Kidney (tissue), 14 donors: ENCODE data around the gene C1R. TPM values are rescaled to one million over a fixed set of nuclear protein-coding genes. Genes with fewer than 3 reads are reported as not detected.

Experiments
- DNase-seq, 5 donors: peaks; one replicate each; pipeline ENCODE4 v3.0.0-alpha.2; 2013 to 2020
- FAIRE-seq: peaks from 2 replicates; lab custom pipeline; 2012; peaks lifted over from hg19 to GRCh38; lab: Jason Lieb, UNC
- H3K27ac ChIP-seq, 2 donors: one replicate each; pipeline ENCODE4 v1.7.0; 2013; ENCODE audit warnings: low read depth in 2 of 2, low read length in 2 of 2, inconsistent platforms in 1 of 2
- H3K27me3 ChIP-seq: one replicate; pipeline ENCODE4 v1.7.1; 2013; ENCODE audit warnings: low read length, inconsistent platforms; ENCODE audit not compliant: control insufficient read depth, insufficient read depth
- H3K36me3 ChIP-seq, 3 donors: one replicate each; pipeline versions ENCODE4 v1.7.0 to v1.7.1; 2013; ENCODE audit warnings: low read length in 3 of 3, control low read depth in 1 of 3, inconsistent platforms in 1 of 3; ENCODE audit not compliant: insufficient read depth in 3 of 3, control insufficient read depth in 2 of 3
- H3K4me1 ChIP-seq, 3 donors: one replicate each; pipeline versions ENCODE4 v1.7.0 to v1.7.1; 2013; ENCODE audit warnings: low read length in 3 of 3, inconsistent platforms in 1 of 3, low read depth in 1 of 3; ENCODE audit not compliant: control insufficient read depth in 2 of 3, insufficient read depth in 2 of 3
- H3K4me3 ChIP-seq, 3 donors: one replicate each; pipeline versions ENCODE4 v1.7.0 to v1.8.1; 2013; ENCODE audit warnings: low read length in 3 of 3, control low read depth in 1 of 3, inconsistent platforms in 1 of 3
- H3K9ac ChIP-seq, 3 donors: one replicate each; pipeline versions ENCODE4 v1.7.0 to v1.7.1; 2013; ENCODE audit warnings: low read length in 3 of 3, control low read depth in 1 of 3, inconsistent platforms in 1 of 3
- H3K9me3 ChIP-seq, 3 donors: one replicate each; pipeline versions ENCODE4 v1.7.0 to v1.7.1; 2013; ENCODE audit warnings: low read length in 3 of 3, control low read depth in 1 of 3, inconsistent platforms in 1 of 3; ENCODE audit not compliant: control insufficient read depth in 2 of 3, insufficient read depth in 1 of 3
- intact Hi-C: fragments of 100-400 bp; cut with DNase I; formaldehyde crosslinking; loops from one replicate; pipeline ENCODE4 v1.11.1; 2022
- polyA plus RNA-seq: library from polyadenylated mRNA; stranded (reverse); fragments of 350-450 nt; fragmentation: Illumina TruSeq; extraction: RNeasy Lipid Tissue Mini Kit (QIAGEN cat#74804); gene quantifications from one replicate; pipeline ENCODE4 v1.2.3, GENCODE V29; 2014; ENCODE audit warnings: low read depth, low replicate concordance; ENCODE audit not compliant: insufficient read depth
- total RNA-seq: library from RNA; stranded (reverse); fragmentation: NEBNext Ultra II Directional; extraction: Animal tissue kit (Norgen Biotek cat#: 25700); gene quantifications from one replicate; pipeline ENCODE4 v1.2.1, GENCODE V29; 2021
- TF ChIP-seq, protein P1 (sequence below): IDR thresholded peaks from 3 replicates; pipeline ENCODE4 v1.5.1; 2012; ENCODE audit warnings: mild to moderate bottlenecking, moderate library complexity, borderline replicate concordance; ENCODE audit not compliant: insufficient read depth; ENCODE audit errors: extremely low read depth
- donor health status: control.
- donor health status: control.
- donor health status: control.
- donor health status: control.
- donor health status: control.
- donor health status: DM: yes; HTN: yes; CAD: no.
- donor health status: Normal renal cell carcinoma (clear cell type).

Gene C1R
- total and polyA plus RNA-seq, 2 donors from 2014 or later = 183 to 514 TPM

DNA sequence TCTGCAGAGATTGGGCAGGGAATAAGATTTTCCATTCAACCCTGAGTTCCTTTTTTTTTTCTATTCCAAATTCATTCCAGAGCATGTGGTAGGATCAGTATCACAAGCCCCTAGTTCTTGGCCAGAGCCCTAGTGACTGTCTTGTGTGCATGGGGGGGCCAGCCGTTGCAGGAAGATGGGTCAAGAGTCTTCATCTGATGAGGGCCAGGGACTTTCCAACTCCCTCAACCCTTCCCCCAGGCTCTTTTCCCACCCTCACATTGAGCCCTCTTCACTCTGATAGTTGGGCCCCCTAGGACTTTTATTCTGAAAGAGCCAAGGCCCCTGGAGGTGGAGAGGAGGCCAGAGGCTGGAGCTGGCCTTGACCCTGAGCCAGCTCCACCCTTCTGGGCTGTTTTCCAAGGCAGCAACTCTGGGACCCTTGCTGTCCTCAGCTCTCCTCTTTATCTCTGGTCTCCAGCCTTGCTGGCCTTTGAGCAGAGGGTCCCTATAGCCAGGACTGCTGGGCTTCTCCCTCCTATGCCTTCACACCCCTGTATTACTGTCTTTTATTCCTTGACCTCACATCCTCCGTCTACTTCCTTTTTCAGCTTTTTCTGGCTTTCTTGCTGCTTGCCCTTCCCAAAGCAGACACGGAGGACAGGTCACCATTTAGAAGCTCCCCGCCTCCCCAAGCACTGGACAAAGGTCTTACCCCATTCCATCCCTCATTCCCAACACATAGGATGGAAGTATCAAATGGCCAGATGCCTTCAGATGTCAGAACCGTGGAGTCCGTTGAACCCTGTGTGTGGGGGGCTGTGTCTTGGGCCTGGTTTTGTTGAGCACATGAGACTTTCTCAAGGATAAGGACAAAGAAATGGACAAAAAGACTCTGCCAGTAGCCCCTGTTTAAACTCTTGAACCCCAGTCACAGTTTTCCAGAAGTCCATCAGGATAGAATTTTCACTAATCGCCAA lies 30.8 kb upstream of the C1R start:
- peaks cover 0 to 29% (median 22%) of the 10 kb centered on the region in 3 donors for H3K4me1 ChIP-seq
- no peaks in the 10 kb centered on the region for H3K9me3 ChIP-seq
- intact Hi-C loops = no loop called here
- TF ChIP-seq, protein P1, sequence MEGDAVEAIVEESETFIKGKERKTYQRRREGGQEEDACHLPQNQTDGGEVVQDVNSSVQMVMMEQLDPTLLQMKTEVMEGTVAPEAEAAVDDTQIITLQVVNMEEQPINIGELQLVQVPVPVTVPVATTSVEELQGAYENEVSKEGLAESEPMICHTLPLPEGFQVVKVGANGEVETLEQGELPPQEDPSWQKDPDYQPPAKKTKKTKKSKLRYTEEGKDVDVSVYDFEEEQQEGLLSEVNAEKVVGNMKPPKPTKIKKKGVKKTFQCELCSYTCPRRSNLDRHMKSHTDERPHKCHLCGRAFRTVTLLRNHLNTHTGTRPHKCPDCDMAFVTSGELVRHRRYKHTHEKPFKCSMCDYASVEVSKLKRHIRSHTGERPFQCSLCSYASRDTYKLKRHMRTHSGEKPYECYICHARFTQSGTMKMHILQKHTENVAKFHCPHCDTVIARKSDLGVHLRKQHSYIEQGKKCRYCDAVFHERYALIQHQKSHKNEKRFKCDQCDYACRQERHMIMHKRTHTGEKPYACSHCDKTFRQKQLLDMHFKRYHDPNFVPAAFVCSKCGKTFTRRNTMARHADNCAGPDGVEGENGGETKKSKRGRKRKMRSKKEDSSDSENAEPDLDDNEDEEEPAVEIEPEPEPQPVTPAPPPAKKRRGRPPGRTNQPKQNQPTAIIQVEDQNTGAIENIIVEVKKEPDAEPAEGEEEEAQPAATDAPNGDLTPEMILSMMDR = no peak
- H3K9ac ChIP-seq = peak overlapping the region in 1 of 3 donors; percentile 10
- H3K36me3 ChIP-seq = no peaks in the 10 kb centered on the region
- peak overlapping the region in 2 of 3 donors; percentile 16 to 59 for H3K4me3 ChIP-seq
- no peak for FAIRE-seq
- peak overlapping the region; percentile 64 to 77 for H3K27ac ChIP-seq
- peak in 1 of 5 donors; percentile 24 for DNase-seq
- H3K27me3 ChIP-seq = no peaks in the 10 kb centered on the region

DNA sequence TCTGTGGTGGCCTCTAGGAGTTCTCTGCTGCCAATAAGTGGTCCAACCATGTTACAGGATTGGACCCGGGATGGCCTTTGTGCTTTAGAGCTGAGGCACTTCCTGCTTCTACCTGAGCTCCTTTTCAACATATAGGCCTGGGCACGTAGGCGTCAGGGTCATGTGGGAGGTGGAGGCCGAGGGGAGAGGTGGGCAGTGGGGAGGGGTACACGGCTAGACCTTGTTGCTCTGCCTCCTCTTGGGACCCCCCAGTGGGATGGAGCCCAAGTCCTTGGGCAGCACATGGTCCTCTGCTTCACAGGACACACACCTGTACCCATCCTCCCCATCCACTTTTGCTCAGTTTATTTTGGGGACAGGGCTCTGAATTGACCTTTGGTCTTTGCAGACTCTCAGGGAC lies 29.1 kb upstream of the C1R start:
- no peaks in the 10 kb centered on the region for H3K27me3 ChIP-seq
- H3K36me3 ChIP-seq = no peaks in the 10 kb centered on the region
- no peak overlapping the region for H3K9ac ChIP-seq
- no peak overlapping the region for H3K27ac ChIP-seq
- TF ChIP-seq, protein P1 = no peak
- DNase-seq (no peak), FAIRE-seq (no peak)
- peaks cover 0 to 29% (median 22%) of the 10 kb centered on the region in 3 donors for H3K4me1 ChIP-seq
- intact Hi-C loops = no loop called here
- no peak overlapping the region for H3K4me3 ChIP-seq
- no peaks in the 10 kb centered on the region for H3K9me3 ChIP-seq

DNA sequence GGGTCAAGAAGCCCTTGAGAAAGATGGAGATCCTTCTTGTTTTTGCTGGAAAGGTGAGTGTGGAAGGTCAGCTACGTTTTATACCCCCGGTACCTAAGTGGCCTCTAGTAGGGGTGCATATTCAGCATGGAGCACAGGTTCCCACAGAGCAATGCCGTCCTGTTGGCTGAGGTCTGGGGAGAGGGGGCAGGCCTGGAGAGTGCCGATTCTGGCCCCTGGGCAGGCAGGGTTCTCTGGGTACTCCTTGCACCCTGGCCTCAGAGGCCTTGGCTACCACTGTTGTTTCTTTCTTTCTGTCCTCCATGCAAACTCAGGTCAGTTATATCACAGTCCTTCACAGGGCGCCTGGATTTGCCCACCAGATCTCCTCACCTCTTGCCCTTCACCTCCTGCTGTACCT lies 27.9 kb upstream of the C1R start:
- Histone ChIP-seq H3K4me1 (peaks cover 0 to 29% (median 22%) of the 10 kb centered on the region in 3 donors), H3K36me3 (no peaks in the 10 kb centered on the region), H3K4me3 (no peak overlapping the region), H3K9me3 (no peaks in the 10 kb centered on the region), H3K27ac (no peak overlapping the region), H3K27me3 (no peaks in the 10 kb centered on the region), H3K9ac (no peak overlapping the region)
- FAIRE-seq = no peak
- TF ChIP-seq, protein P1 = no peak
- intact Hi-C loops = no loop called here
- DNase-seq = no peak
